LoVo (cell line): Measurements from ENCODE around the gene NT5DC1.

Experiments used
- DNase-seq: peaks from one replicate; pipeline ENCODE4 v3.0.0-alpha.2; 2016; ENCODE audit warnings: low spot score

The NT5DC1 gene

GRCh38 chr6:116192786-116193185, 92.1 kb downstream of the NT5DC1 start:
- DNase-seq = no peak

- DNase-seq = no peak
Measured at GRCh38 chr6:116196841-116197240, 96.2 kb downstream of the NT5DC1 start.

DNA sequence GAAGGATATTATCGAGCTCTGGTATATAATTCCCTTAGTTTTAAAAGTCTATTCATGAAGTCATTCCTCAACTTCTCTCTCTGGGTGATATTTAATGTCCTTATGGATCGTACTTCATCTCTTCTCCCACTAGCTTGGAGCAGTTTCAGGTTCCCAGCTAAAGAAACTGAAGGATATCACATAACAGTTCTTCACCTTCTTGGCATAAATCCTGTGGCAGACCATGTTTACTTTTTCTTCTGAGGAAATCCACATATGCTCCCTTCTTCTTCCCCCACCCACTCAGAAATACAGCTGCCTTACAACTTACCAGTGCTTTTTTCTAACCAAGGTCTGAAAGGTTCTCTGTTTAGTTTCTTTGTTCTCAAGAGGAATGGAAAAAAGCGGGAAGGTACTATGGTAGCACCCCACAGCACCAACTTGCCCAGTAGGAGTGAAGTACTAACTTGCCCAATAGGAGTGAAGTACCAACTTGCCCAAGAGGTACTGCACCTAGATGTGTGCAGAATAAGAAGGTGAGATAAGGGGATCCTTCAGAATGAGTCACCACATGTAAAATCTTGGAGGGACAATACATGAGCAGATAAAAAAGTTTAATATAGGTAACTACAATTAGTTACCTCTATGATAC, 100.1 kb downstream of the NT5DC1 start:
- no peak for DNase-seq

GRCh38 chr6:116201538-116201937, 100.9 kb downstream of the NT5DC1 start:
- DNase-seq = no peak

GRCh38 chr6:116205281-116205680, 104.6 kb downstream of the NT5DC1 start:
- no peak for DNase-seq

GRCh38 chr6:116206231-116206903, 105.7 kb downstream of the NT5DC1 start:
- DNase-seq = no peak

DNA sequence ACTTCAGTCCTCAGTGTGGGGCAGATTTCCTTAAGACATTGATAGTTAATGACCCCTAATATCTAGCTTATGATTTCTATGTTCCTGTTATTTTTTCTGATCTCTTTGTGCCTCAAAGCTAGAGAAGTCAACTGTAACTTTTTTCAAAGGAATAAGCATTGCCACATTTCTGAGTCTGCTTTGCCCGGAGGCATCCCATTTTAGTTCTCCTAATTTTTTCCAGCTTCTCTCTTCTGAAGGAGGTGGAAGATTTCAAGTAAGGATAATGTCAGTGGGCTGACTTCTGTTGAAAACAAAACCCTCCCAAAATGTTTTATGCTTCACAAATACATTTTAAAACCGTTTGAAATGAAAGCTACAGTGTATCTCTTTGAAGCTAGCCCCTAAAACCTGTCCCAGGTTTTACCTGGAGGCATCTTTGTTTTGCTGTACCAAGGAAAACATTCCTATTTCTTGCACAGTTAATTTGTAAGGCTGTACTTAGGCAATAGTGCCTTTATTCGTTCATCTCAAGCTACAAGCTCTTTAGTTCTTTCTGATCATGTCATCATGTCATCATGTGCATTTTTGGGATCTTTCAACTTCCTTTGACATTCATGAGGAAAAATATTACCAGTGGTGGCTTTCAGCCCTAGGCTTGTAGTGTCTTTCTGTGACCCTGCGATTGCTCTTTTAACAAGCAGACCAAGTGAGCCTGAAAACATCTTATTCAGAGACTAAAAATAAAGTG, 107.6 kb downstream of the NT5DC1 start:
- DNase-seq = no peak

DNA sequence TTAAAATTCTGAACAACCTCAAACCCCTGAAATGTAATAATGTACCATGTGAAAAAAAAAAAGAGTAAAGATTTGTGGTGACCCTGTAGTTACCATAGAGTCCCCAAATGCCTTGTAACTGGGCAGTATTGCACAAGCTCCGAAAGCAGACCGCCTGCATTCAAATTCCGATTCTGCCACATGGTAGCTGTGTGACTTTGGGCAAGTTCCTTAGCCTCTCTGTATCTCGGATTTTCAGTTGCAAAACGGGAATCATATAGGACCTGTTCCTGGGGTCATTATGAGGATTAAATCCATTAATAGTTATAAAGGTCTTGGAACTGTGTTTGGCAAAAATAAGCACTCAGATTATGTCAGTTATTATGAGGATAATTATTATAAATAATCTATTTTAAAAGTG, 109.7 kb downstream of the NT5DC1 start:
- no peak for DNase-seq

GRCh38 chr6:116210750-116211425, 110.2 kb downstream of the NT5DC1 start:
- DNase-seq = no peak

DNA sequence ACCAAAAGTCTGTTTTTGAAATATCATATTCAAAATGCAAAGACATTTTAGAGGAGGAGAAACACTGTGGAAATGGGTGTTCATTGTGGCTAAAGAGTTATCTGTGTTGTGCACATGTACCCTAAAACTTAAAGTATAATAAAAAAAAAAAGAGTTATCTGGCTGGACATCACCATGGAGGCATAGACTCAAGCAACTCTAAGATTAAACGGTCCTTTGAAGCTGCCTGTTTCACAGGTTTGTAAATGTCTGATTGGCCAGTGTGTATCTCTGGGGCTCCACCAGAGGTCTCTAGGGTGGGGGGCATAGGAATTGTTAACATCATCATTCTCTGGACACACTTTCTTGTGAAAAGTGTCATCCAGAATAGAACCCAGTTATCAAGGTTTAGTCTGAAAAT, 114.0 kb downstream of the NT5DC1 start:
- DNase-seq = no peak

- no peak for DNase-seq
Measured at GRCh38 chr6:116215414-116215813, 114.8 kb downstream of the NT5DC1 start.

GRCh38 chr6:116217069-116217468, 116.4 kb downstream of the NT5DC1 start:
- DNase-seq = no peak

- DNase-seq = peak; percentile 15
Measured at GRCh38 chr6:116218172-116218633, 117.5 kb downstream of the NT5DC1 start.

- DNase-seq = no peak
Measured at GRCh38 chr6:116218866-116219265, 118.2 kb downstream of the NT5DC1 start.

DNA sequence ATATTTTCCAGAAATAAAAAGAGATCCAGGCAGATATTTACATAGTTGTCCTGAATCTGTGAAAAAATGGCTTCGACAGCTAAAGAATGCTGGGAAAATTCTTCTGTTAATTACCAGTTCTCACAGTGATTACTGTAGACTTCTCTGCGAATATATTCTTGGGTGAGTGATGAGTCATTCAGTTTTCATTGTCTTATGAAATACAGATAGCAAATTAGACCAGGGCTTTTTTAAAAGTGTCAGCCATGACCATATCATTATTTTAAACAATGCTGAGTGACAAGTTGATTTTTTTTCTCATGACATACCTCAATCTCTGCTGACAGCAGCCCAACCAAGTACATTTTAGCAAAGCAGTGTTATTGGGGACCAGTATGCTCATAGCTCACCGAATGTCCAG, 120.4 kb downstream of the NT5DC1 start:
- no peak for DNase-seq

GRCh38 chr6:116221911-116222310, 121.3 kb downstream of the NT5DC1 start:
- no peak for DNase-seq

DNA sequence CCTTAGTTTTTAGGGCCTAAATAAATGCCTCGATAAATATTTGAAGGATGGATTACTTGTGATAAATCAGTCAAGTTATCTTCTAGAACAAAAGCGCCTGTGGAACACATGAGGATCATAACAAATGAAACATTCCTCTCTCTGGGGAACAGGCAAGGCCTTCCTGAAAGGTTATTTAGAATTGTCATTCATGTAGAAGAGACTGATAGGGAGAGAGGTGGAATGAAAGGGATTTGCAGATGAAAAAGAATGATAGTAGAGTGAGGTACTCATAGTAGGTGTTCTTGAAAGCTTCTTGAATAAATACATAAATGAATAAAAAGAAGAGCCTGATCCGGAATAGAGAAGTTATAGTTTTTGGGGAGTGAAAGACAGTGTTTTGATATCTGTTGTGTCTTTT, 122.7 kb downstream of the NT5DC1 start:
- no peak for DNase-seq

- no peak for DNase-seq
Measured at GRCh38 chr6:116229287-116229913, 128.7 kb downstream of the NT5DC1 start.

DNA sequence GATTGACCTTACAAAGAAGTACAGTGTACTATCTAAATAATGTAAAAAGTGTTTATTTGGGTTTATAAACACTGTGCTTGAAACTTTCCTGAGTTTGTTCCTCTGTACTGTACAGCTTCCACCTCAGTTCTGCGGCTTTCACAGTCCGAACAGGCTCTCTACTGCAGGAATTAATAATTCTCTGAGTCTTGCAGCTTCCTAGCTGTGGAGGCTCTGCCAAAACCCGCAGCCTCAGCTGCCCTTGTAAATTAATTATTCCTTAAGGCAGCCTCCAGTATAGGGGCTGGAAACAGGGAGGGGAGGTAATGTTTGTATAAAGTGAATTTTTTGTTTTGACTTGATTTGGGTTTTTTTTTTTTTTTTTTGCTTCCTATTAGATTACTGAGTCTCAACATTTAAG, 134.0 kb downstream of the NT5DC1 start:
- DNase-seq = no peak

- no peak for DNase-seq
Measured at GRCh38 chr6:116238083-116238482, 137.4 kb downstream of the NT5DC1 start.

- DNase-seq = no peak
Measured at GRCh38 chr6:116239256-116239655, 138.6 kb downstream of the NT5DC1 start.

DNA sequence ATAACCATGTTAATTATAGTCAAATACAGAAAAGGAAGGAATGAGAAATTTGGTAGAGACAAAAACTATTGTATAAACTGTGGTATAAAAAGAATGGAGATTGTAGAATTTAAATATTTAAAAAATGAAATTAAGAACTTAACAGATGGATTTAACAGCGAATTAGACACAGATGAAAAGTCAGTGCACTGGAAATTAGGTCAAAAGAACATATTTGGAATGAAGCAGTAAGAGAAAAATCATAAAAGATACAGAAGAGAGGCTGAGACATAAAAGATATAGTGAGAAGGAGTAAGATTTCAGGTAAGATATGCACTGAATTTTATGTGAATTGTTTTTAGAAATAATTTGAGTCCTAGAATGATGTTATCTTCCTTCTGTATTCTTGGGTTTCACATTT, 139.2 kb downstream of the NT5DC1 start:
- no peak for DNase-seq
